ENCODE data around the gene MYO1B. TPM values are rescaled to one million over a fixed set of nuclear protein-coding genes. Genes with fewer than 3 reads are reported as not detected.
A peak's percentile ranks its signal among the peaks of the same experiment; 100 is the strongest.

Gene MYO1B
- total RNA-seq, 2 experiments from 2014 or later, result 1.6 to 4.3 TPM

- Mint-ChIP-seq H3K27me3 (no peaks in the 10 kb centered on the region), H3K27ac (no peak overlapping the region), H3K9me3 (ENCODE audit: low read depth) (no peaks in the 10 kb centered on the region), H3K4me1 (no peaks in the 10 kb centered on the region), H3K4me3 (no peak overlapping the region), H3K36me3 (no peaks in the 10 kb centered on the region)
- no peak for ATAC-seq
- CTCF ChIA-PET, result interaction anchor here (1.3 kb wide), 1 partner anchor 20 kb away, joined by 3 read pairs; no protein-coding TSS in a partner anchor
- no peak for DNase-seq
These were observed 13.2 kb upstream of the MYO1B start for GRCh38 chr2:191231995-191232394.

- no peaks in the 10 kb centered on the region for H3K36me3 Mint-ChIP-seq
- H3K4me1 Mint-ChIP-seq, result no peaks in the 10 kb centered on the region
- CTCF ChIA-PET, result no interaction called here
- no peaks in the 10 kb centered on the region for H3K27me3 Mint-ChIP-seq
- no peak overlapping the region for H3K27ac Mint-ChIP-seq
- no peak overlapping the region for H3K4me3 Mint-ChIP-seq
- no peak for DNase-seq
- no peaks in the 10 kb centered on the region for H3K9me3 Mint-ChIP-seq (ENCODE audit: low read depth)
- no peak for ATAC-seq
These were observed 11.7 kb upstream of the MYO1B start for GRCh38 chr2:191233533-191233932.

DNA sequence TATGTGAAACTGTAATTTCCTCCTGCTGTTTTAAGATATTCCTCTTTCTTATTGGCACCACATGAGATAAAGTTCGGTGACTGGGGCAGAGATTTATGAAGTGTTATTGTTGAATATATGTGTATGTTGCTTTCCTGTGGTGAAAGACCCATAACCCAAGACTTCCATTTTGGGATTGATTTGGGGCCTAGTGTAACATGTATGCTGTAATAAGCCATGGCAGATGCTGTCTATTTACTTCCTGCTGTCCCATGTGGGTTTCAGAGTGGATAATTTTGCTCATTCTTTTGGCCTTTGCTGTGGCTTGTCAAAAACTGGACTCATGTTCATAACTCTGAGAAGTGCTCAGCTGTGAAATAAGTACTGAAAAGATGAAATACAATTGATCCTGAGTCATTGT is 10.8 kb upstream of the MYO1B start:
- no peaks in the 10 kb centered on the region for H3K4me1 Mint-ChIP-seq
- DNase-seq, result no peak
- no peaks in the 10 kb centered on the region for H3K9me3 Mint-ChIP-seq (ENCODE audit: low read depth)
- H3K4me3 Mint-ChIP-seq, result no peak overlapping the region
- H3K27me3 Mint-ChIP-seq, result no peaks in the 10 kb centered on the region
- no peak overlapping the region for H3K27ac Mint-ChIP-seq
- ATAC-seq, result no peak
- CTCF ChIA-PET, result no interaction called here
- no peaks in the 10 kb centered on the region for H3K36me3 Mint-ChIP-seq

- ATAC-seq (no peak), DNase-seq (no peak)
- Mint-ChIP-seq H3K4me3 (no peak overlapping the region), H3K9me3 (ENCODE audit: low read depth) (no peaks in the 10 kb centered on the region), H3K4me1 (peaks cover 5% of the 10 kb centered on the region), H3K27ac (no peak overlapping the region), H3K36me3 (no peaks in the 10 kb centered on the region), H3K27me3 (peaks cover 22% of the 10 kb centered on the region)
- CTCF ChIA-PET, result no interaction called here
These were observed 4.3 kb upstream of the MYO1B start for GRCh38 chr2:191240871-191241270.

DNA sequence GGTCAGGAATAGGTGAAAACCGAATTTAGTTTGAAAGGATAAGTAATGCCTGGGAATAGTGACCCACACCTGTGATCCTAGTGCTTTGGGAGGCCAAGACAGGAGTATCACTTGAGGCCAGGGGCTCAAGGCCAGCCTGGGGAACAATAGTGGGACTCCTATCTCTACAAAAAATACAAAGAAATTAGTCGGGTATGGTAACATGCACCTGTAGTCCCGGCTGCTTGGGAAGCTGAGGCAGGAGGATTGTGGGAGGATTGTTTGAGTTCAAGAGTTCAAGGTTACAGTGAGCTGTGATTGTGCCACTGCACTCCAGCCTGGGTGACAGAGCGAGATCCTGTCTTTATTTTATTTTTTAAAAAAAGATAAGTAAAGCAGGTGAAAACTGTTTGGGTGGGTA is 3.8 kb upstream of the MYO1B start:
- no peaks in the 10 kb centered on the region for H3K9me3 Mint-ChIP-seq (ENCODE audit: low read depth)
- no peak overlapping the region for H3K4me3 Mint-ChIP-seq
- CTCF ChIA-PET, result no interaction called here

GRCh38 chr2:191243154-191243553 is 2.0 kb upstream of the MYO1B start:
- H3K36me3 Mint-ChIP-seq, result no peaks in the 10 kb centered on the region
- peaks cover 39% of the 10 kb centered on the region for H3K27me3 Mint-ChIP-seq
- CTCF ChIA-PET, result no interaction called here
- DNase-seq (no peak), ATAC-seq (no peak)
- H3K4me1 Mint-ChIP-seq, result peaks cover 13% of the 10 kb centered on the region
- H3K9me3 Mint-ChIP-seq (ENCODE audit: low read depth), result no peaks in the 10 kb centered on the region
- no peak overlapping the region for H3K27ac Mint-ChIP-seq
- H3K4me3 Mint-ChIP-seq, result no peak overlapping the region

More for the DNA sequence above, 3.8 kb upstream of the MYO1B start:
- H3K36me3 Mint-ChIP-seq, result no peaks in the 10 kb centered on the region
- peaks cover 27% of the 10 kb centered on the region for H3K27me3 Mint-ChIP-seq
- H3K27ac Mint-ChIP-seq, result no peak overlapping the region
- H3K4me1 Mint-ChIP-seq, result peaks cover 9% of the 10 kb centered on the region
- ATAC-seq, result no peak
- DNase-seq, result no peak

- ATAC-seq, result no peak
- CTCF ChIA-PET, result no interaction called here
- peaks cover 41% of the 10 kb centered on the region for H3K27me3 Mint-ChIP-seq
These were observed 854 bp upstream of the MYO1B start for GRCh38 chr2:191244350-191244749.

DNA sequence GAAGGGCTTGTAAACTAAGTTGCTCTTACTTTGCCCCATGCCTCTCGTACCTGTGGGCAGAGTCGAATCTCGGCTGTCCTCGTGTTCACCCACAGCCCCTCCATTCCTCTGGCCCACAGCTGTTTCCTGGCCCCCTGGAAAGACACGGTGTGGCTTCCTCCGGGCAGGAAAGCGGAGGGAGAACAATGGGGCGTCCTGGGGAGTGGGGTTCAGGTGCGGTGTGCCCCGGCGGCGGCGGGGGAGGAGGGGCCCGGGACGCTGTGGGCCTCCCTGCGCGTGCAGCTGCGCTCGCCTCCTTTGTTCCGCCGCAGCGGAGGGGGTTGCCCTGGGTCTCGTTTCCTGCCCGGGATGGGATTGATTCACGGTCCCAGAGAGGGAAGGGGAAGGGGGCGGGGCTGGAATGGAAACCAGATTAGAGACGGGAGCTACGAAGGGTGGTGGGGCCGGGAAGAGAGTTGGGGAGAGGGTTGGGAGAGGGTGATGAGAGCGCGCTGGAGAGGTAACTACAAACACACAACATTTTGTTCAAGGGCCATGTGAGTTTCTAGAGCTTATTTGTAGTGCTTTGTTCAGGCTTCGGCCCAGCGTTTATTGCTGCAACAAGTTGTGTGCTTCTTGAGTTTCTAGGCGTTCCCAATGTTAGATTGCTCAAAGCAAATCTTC is 796 bp downstream of the MYO1B start:
- Mint-ChIP-seq H3K27me3 (peaks cover 41% of the 10 kb centered on the region), H3K36me3 (no peaks in the 10 kb centered on the region), H3K9me3 (ENCODE audit: low read depth) (no peaks in the 10 kb centered on the region), H3K4me1 (peaks cover 13% of the 10 kb centered on the region), H3K4me3 (peak overlapping the region; percentile 54), H3K27ac (no peak overlapping the region)
- CTCF ChIA-PET, result interaction anchor here (1.6 to 1.9 kb wide), 2 partner anchors 18 to 29 kb away, joined by 3 to 4 read pairs; no protein-coding TSS in a partner anchor
- ATAC-seq (peak; percentile 28), DNase-seq (no peak)

More at GRCh38 chr2:191244350-191244749, 854 bp upstream of the MYO1B start:
- no peak for DNase-seq
- peak overlapping the region; percentile 60 for H3K4me3 Mint-ChIP-seq
- H3K27ac Mint-ChIP-seq, result no peak overlapping the region
- peaks cover 13% of the 10 kb centered on the region for H3K4me1 Mint-ChIP-seq
- H3K36me3 Mint-ChIP-seq, result no peaks in the 10 kb centered on the region
- H3K9me3 Mint-ChIP-seq (ENCODE audit: low read depth), result no peaks in the 10 kb centered on the region

- CTCF ChIA-PET, result interaction anchor here (1.6 to 1.9 kb wide), 2 partner anchors 17 to 30 kb away, joined by 3 to 4 read pairs; no protein-coding TSS in a partner anchor
- H3K27ac Mint-ChIP-seq, result no peak overlapping the region
- ATAC-seq (no peak), DNase-seq (no peak)
- H3K4me1 Mint-ChIP-seq, result peaks cover 13% of the 10 kb centered on the region
- H3K4me3 Mint-ChIP-seq, result no peak overlapping the region
- peaks cover 41% of the 10 kb centered on the region for H3K27me3 Mint-ChIP-seq
- H3K36me3 Mint-ChIP-seq, result no peaks in the 10 kb centered on the region
- no peaks in the 10 kb centered on the region for H3K9me3 Mint-ChIP-seq (ENCODE audit: low read depth)
These were observed 1.7 kb downstream of the MYO1B start for GRCh38 chr2:191246820-191247380.

DNA sequence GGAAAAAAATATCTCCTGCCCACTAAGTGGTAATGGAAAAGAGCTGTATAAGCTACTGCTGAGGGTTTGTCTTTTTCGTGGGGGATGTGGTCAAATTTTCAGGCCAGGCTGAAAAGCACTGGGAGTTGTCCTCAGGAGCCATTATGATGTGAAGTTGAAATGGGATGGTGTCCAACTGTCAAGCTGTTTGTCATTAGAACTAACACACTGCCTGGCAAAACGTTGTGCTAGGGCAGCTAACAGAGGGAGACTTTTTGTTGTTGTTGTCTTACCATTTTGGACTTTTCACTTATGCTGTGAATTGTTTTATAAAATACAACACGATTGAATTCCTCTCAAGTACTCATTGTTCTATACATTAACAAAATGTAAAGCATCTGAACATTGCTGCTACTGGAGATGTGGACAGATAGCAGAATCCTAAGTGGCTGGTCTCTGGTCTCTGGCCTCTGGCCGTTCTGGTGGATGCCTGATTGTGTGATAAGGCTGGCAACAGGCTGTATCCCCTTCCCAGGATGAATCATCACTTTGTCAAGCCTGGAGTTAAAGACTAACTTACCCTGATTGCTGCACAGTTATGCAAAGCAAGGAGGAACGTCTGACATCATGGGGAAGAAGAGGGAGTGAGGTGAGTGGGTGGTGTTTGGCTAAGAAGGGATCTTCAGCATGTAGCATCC is 2.3 kb downstream of the MYO1B start:
- DNase-seq, result no peak
- Mint-ChIP-seq H3K27ac (no peak overlapping the region), H3K4me3 (no peak overlapping the region), H3K4me1 (peaks cover 13% of the 10 kb centered on the region), H3K27me3 (peaks cover 43% of the 10 kb centered on the region), H3K36me3 (no peaks in the 10 kb centered on the region), H3K9me3 (ENCODE audit: low read depth) (no peaks in the 10 kb centered on the region)
- ATAC-seq, result no peak
- CTCF ChIA-PET, result interaction anchor here (1.9 kb wide), 1 partner anchor 30 kb away, joined by 4 read pairs; no protein-coding TSS in a partner anchor

GRCh38 chr2:191249156-191249813 is 4.1 kb downstream of the MYO1B start:
- CTCF ChIA-PET, result no interaction called here
- peaks cover 34% of the 10 kb centered on the region for H3K27me3 Mint-ChIP-seq
- no peak for DNase-seq
- no peak for ATAC-seq
- no peaks in the 10 kb centered on the region for H3K9me3 Mint-ChIP-seq (ENCODE audit: low read depth)
- H3K4me1 Mint-ChIP-seq, result peaks cover 13% of the 10 kb centered on the region
- H3K27ac Mint-ChIP-seq, result no peak overlapping the region
- no peak overlapping the region for H3K4me3 Mint-ChIP-seq
- no peaks in the 10 kb centered on the region for H3K36me3 Mint-ChIP-seq

DNA sequence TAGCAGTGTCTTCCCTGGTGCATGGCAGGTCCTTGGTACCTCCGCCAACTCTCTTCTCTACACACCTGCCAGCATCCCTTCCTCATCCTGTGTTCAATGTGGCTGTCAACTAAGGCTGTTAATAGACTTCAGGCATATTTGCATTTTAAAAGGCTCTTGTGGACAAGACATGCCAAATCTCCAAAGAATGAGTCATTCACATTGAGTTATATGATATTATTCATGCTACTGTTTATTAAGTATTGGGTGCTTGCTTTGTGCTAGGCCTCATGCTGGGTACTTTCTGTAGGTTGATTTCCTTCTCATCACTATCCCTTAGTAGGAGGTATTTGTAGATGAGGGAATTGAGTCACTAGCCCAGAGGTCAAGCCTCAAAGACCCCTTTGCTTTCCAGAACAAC is 5.2 kb downstream of the MYO1B start:
- CTCF ChIA-PET, result no interaction called here
- DNase-seq, result no peak
- ATAC-seq, result no peak
- H3K36me3 Mint-ChIP-seq, result no peaks in the 10 kb centered on the region
- H3K9me3 Mint-ChIP-seq (ENCODE audit: low read depth), result no peaks in the 10 kb centered on the region
- H3K27me3 Mint-ChIP-seq, result peaks cover 28% of the 10 kb centered on the region
- H3K4me1 Mint-ChIP-seq, result peaks cover 8% of the 10 kb centered on the region
- H3K27ac Mint-ChIP-seq, result no peak overlapping the region
- no peak overlapping the region for H3K4me3 Mint-ChIP-seq

DNA sequence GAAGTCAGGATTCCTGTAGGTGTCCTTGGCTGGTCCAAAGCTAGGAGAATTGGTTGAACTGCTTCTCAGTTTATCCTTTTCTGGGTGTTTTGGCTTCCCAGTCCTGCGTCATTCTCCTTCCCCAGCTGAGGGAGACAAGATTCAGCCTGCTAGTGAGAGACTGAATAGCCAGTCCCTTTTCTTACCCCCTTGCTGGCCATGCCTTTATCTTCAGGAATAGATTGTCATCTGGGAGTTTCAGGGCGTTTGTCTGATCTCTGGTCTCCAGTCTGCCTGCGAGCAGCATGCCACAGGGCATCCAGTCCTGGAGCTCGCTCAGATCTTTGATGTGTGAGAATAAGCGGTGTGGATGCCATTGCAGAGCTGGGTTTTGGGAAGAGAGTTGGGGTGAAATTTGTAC is 5.8 kb downstream of the MYO1B start:
- no peak for ATAC-seq
- DNase-seq, result no peak
- no peaks in the 10 kb centered on the region for H3K9me3 Mint-ChIP-seq (ENCODE audit: low read depth)
- peaks cover 27% of the 10 kb centered on the region for H3K27me3 Mint-ChIP-seq
- CTCF ChIA-PET, result no interaction called here
- peaks cover 8% of the 10 kb centered on the region for H3K4me1 Mint-ChIP-seq
- H3K27ac Mint-ChIP-seq, result no peak overlapping the region
- no peak overlapping the region for H3K4me3 Mint-ChIP-seq
- no peaks in the 10 kb centered on the region for H3K36me3 Mint-ChIP-seq

Measured in activated CD8-positive, alpha-beta memory T cell treated with anti-CD3 and anti-CD28 coated beads, Interleukin-2, amount 10 ng/mL, durations not matched to agents 7 days and 5 days (primary cell).